IPS-NIHi11 (cell line): ENCODE measurements around the gene TLR10.
"Not testable (repeated sequence)": the region's sequence is repeated elsewhere in the genome, so short reads cannot be mapped to it uniquely, and the experiment has no call there.

Experiments
- DNase-seq: peaks from one replicate; pipeline ENCODE4 v3.0.0; 2012; ENCODE audit warnings: mixed read lengths, low spot score

TLR10 gene

DNA sequence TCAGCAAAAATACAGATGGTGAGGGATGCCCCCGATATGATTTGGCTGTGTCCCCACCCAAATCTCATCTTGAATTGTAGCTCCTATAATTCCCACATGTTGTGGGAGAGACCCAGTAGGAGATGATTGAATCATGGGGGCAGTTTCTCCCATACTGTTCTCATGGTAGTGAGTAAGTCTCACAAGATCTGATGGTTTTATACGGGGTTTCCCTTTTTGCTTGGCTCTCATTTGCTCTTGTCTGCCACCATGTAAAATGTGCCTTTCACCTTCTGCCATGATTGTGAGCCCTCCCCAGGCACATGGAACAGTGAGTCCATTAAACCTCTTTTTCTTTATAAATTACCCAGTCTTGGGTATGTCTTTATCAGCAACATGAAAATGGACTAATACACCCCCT is 15.8 kb downstream of the TLR10 start:
- DNase-seq = not testable (repeated sequence)

DNA sequence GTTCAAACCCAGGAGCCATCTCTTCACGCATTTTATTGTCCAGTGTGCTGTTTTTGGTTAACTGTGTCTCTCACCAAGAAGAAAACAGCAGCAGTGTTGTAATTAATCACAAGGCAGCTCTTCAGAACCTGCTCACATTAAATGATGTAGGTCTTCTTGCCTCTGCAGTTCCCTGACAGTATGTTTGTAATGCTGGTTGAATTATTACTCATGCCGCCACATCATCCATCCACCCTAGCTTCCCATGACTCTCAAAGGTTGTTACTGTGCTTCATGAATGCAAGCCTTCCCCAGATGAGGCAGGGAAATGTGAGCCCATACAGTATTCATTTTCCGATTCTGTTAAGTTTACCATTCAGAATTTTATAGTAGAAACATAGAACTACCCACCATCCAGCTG is 17.4 kb downstream of the TLR10 start:
- no peak for DNase-seq

DNA sequence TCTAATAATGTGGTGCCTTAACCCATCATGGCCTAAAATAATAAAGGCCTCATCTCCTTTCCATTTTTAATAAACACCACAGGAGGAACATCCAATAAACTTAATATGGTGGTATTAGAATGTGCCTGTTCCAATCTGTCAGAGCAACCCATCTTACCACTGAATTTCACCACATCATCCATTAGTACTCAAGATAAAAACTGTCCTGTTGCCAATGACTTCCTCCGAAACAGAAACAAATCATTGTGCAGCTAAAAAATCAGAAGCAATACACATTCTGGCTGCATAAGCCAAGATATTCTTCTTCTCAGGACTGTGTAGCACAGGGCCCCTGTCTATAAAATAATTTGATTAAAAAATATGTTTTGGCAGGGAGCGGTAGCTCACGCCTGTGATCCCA is 18.5 kb downstream of the TLR10 start:
- DNase-seq = no peak

- DNase-seq = no peak
These were observed 20.2 kb downstream of the TLR10 start for GRCh38 chr4:38762560-38762959.

- DNase-seq = no peak
These were observed 23.0 kb downstream of the TLR10 start for GRCh38 chr4:38759790-38760122.

DNA sequence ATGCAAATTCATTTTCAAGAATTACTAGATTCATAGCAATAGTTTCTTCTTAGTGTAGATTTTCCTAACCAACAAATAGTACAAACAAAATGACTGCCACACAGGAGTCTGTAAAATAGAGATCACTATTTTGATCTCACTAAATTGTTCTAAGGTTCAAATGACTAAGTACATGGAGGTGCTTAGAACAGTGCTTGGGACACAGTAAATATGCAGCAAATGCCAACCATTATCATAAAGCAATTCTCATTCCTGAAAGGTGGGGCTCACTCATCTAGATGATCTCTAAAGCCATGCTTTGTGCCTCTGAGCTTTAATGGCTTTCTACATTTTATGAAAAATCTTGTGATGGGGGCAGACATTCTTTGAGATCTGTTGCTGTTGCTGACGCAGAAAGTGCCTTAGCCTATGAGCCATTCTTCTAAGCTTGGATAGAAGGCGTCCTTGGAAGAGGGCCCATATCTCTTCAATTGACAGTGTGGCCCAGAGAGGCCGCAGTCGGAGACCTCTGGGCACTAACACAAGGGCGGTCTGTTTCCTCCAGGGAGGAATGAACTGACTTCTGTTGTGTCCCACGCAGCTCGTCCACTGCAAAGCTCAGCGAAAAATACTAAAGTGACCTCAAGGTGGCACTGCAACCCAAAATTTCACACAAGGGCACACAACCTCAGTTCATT is 23.5 kb downstream of the TLR10 start:
- peak; percentile 63 for DNase-seq

DNA sequence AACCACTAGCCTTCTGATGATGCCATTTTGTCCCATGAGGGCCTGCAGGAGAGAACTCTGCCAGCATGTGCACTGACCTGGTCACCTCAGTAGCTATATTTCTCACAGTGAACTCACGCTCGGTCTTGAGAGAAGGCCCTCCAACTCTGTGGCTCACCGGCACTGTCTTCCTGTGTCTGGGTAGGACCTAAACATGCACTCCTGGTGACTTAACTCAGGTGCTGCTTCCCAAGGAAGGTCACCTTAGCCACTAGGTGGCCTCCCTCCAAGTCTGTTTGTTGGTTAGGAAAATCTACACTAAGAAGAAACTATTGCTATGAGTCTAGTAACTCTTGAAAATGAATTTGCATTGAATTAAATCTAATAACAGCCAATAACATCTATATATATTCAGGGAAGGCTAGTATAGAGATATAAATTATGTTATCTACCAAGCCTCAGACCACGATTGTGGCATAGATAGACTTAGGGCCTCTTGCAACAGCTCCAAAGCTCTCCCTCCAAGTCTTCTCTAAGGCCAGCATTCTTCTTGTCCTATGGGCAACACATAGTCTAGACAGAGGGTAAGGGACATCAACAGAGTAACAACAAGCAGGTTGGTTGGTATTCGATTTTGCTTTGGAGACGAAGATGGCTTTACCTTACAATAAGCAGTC is 24.7 kb downstream of the TLR10 start:
- peak; percentile 42 for DNase-seq

- DNase-seq = peak; percentile 86
These were observed 29.6 kb downstream of the TLR10 start for GRCh38 chr4:38752941-38753806.

- no peak for DNase-seq
These were observed 30.3 kb downstream of the TLR10 start for GRCh38 chr4:38752372-38752940.

DNA sequence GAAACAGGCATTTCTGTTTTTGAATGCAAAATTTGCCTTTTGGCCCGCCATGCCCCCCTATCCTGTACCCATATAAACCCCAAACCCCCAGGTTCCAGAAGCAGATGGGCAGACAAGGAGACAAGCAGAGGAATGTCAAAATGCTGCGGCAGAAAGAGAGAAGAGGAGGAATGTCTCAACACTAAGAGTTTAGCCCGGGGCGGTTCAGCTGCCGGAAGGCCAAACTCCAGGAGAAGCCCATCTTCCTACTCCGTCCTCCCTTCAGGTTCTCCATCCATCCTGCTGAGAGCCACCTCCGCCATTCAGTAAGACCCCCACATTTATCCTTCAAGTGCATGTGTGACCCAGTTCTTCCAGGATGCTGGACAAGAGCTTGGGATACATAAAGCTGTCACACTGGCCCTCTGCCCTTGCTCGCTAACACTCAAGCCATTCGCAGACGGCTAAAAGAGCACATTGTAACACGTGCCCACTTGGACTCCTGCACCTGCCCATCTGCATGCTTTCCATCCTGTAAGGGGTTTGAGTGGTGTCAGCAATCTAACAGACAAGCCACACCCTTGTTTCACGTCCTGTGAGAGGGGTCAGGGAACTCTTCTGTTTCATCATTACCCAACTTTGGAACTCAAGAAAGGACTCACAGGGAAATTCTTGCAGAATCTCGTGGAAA is 31.3 kb downstream of the TLR10 start:
- DNase-seq = no peak

- DNase-seq = no peak
These were observed 33.5 kb downstream of the TLR10 start for GRCh38 chr4:38749336-38749735.

DNA sequence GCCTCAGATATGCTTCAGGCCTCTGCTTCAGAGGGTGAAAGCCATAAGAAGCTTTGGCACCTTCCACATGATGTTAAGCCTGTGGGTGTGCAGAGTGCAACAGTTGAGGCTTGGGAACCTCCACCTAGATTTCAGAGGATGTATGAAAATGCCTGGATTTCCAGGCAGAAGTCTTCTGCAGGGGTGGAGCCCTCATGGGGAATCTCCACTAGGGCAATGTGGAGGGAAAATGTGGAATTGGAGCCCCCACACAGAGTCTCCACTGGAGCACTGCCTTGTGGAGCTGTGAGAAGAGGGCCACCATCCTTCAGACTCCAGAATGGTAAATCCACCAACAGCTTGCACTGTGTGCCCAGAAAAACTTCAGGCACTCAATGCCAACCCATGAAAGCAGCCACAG is 35.2 kb downstream of the TLR10 start:
- no peak for DNase-seq

DNA sequence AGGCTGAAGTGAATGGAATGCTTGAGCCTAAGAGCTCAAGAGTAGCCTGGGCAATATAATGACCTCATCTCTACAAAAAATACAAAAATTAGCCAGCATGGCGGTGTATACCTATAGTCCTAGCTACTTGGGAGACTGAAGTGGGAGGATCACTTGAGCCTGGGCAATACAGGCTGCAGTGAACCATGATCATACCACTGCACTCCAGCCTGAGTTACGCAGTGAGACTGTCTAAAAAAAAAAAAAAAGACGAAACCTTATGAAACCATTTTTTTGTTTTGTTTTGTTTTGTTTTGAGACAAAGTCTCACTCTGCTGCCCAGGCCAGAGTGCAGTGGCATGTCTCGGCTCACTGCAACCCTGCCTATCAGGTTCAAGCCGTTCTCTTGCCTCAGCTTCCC is 36.9 kb downstream of the TLR10 start:
- DNase-seq = no peak

DNA sequence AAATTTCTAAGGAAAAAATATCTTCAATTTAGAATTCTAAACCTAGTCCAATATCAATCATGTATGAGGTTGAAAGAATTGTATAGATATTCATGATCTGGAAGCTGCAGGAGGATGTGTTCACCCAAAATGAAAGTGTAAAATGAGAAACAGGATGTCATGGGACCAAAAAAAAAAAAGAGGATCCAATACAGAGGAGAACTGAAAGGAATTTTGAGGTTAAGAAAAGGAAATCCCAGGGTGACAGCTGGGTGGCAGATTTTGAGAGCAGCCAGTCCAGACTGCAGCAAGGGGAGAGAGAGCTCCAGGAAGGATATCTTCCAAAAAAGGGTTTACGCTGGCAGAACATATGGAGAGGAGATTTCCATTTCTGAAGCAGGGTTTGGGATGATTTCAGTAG is 38.9 kb downstream of the TLR10 start:
- DNase-seq = no peak

GRCh38 chr4:38740303-38740702 is 42.5 kb downstream of the TLR10 start:
- no peak for DNase-seq

GRCh38 chr4:38738940-38739803 is 43.6 kb downstream of the TLR10 start:
- DNase-seq = no peak

GRCh38 chr4:38735870-38736269 is 46.9 kb downstream of the TLR10 start:
- no peak for DNase-seq

DNA sequence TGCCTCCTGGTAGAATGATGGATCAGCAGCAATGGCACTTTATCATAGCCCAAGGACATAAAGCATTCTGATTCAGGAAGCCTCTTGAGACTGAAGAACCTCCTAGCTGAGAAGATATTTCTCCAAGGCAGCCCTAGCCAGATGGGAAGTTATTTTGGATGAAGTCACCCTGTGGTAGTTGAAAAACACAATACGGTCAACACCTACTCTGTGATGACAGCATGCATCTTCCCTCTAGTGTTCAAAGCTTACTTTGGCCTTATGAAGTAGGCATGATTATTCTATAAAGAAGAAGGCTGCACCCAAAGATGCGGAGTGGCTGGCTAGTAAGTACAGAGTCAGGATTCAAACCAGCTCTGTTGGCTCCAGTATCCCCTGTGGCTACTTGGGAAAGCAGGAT is 47.9 kb downstream of the TLR10 start:
- DNase-seq = no peak

GRCh38 chr4:38734446-38734845 is 48.3 kb downstream of the TLR10 start:
- DNase-seq = no peak

- DNase-seq = no peak
These were observed 49.1 kb downstream of the TLR10 start for GRCh38 chr4:38733663-38734062.
